Measurements from ENCODE around the gene MBP.

The MBP gene

DNA sequence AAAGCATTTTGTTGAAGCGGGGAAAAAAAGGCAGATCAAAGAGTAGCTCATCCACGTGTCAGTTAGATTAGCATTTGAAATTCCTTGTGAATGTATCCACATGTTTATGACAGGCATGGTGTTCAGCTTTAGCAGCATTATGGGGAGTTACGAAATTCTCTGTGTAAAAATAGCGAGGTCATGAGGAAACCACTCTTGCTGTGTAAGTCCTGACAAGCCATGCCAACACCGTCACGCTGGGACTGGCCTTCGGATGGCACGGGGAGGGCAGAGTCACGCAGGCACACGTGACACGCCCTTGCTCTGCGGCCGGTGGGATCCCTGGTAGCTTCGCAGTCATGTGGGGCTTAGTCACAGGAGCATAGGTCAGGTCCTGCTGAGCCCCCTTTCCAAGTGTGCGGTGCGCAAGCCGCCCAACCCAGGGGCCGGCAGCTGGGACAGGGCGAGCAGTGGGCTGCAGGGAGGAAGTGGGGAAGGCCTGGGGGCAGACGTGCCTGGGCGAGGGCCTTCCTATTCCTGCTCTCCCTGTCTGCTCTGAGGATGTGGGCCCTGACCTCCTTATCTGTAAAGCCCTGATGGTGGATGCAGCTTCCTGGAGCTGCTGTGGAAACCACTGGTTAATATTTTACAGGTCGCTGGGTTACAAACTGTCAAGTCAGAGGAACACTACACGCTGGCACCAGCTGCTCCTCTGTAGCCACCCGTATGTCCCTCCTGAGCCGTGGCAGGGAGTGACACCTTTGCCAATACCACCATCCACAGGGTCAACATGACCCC lies 18.0 kb downstream of the MBP start:
- TF ChIP-seq TCF12 (IDR thresholded peaks at IDR 0.05; ENCODE audit: low read depth) (no peak), YY1 (IDR thresholded peaks at IDR 0.05; ENCODE audit: low read depth) (no peak), ZBTB7A (IDR thresholded peaks at IDR 0.05; ENCODE audit: low read depth) (no peak), REST (IDR thresholded peaks at IDR 0.05; ENCODE audit: low read depth) (no peak), MAX (IDR thresholded peaks at IDR 0.05) (no peak), EGR1 (IDR thresholded peaks at IDR 0.05) (no peak), TEAD4 (IDR thresholded peaks at IDR 0.05) (no peak), CEBPB (IDR thresholded peaks at IDR 0.05) (no peak), CREB1 (IDR thresholded peaks at IDR 0.05; ENCODE audit: low read depth) (no peak), RAD21 (IDR thresholded peaks at IDR 0.05; ENCODE audit: low read depth) (no peak), NFIC (IDR thresholded peaks at IDR 0.05) (no peak), FOXM1 (IDR thresholded peaks at IDR 0.05; ENCODE audit: borderline replicate concordance, low read depth) (no peak), EP300 (IDR thresholded peaks at IDR 0.05; ENCODE audit: borderline replicate concordance) (no peak), TAF1 (IDR thresholded peaks at IDR 0.05; ENCODE audit: low read depth) (no peak)
- TF ChIP-seq, protein P1, sequence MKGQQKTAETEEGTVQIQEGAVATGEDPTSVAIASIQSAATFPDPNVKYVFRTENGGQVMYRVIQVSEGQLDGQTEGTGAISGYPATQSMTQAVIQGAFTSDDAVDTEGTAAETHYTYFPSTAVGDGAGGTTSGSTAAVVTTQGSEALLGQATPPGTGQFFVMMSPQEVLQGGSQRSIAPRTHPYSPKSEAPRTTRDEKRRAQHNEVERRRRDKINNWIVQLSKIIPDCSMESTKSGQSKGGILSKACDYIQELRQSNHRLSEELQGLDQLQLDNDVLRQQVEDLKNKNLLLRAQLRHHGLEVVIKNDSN (IDR thresholded peaks at IDR 0.05), result no peak

DNA sequence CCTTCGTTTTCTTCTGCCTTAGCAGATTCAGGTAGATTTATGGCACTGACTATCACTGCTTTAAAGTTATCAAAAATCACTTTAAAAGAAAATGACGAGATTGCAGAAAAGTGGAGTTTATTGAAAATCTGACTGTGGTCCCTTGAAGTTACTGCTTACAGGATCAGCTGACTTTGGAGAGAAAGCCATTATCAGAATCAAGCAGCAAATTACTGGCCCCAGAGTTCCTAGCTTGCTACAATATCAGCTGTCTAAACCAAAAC lies 18.5 kb downstream of the MBP start:
- TF ChIP-seq CREB1 (IDR thresholded peaks at IDR 0.05; ENCODE audit: low read depth) (no peak), MAX (IDR thresholded peaks at IDR 0.05) (no peak), CEBPB (IDR thresholded peaks at IDR 0.05) (no peak), RAD21 (IDR thresholded peaks at IDR 0.05; ENCODE audit: low read depth) (no peak), TEAD4 (IDR thresholded peaks at IDR 0.05) (no peak), ZBTB7A (IDR thresholded peaks at IDR 0.05; ENCODE audit: low read depth) (no peak), YY1 (IDR thresholded peaks at IDR 0.05; ENCODE audit: low read depth) (no peak), EP300 (IDR thresholded peaks at IDR 0.05; ENCODE audit: borderline replicate concordance) (no peak), TAF1 (IDR thresholded peaks at IDR 0.05; ENCODE audit: low read depth) (no peak)
- TF ChIP-seq, protein P1 (IDR thresholded peaks at IDR 0.05), result no peak

DNA sequence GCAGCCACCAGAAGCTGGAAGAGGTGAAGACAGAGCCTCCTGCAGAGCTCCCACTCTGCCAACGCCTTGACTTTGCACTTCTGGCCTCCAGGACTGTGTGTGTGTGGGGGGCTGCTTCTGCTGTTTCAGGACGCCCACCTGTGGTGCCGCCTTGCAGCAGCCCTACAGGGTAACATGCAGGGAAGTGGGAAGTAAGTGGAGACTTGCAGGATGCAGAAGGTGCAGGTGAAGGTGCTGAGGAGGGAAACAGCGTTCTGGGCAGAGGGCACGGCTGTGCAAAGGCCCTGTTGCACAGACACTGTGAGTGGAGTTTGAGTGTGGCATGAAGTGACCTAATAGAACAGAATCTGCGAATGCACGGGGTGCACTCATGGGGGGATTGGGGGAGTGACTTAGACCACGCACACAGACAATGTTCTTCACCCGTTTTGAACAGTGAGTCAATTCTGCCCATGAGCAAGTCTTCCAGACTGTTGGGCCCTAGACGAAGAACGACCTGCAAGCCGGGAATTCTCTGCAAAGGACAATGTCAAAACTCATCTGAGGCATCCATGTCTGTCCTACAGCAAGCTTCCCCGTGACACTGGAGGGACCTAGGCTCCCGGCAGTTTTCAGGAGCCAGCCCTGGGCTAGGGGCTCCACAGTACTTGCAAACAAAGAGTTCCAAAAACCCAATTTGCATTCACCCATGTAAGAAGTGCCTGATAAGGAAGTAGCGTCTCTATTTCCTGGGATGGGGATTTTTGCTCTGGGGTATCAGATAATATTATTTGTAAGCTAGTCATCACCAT lies 19.0 kb downstream of the MBP start:
- TF ChIP-seq RAD21 (IDR thresholded peaks at IDR 0.05; ENCODE audit: low read depth), result no peak
- no peak for TF ChIP-seq CEBPB (IDR thresholded peaks at IDR 0.05)
- TF ChIP-seq YY1 (IDR thresholded peaks at IDR 0.05; ENCODE audit: low read depth), result no peak
- TF ChIP-seq NFIC (IDR thresholded peaks at IDR 0.05), result no peak
- TF ChIP-seq REST (IDR thresholded peaks at IDR 0.05; ENCODE audit: low read depth), result no peak
- TF ChIP-seq TAF1 (IDR thresholded peaks at IDR 0.05; ENCODE audit: low read depth), result no peak
- TF ChIP-seq, protein P1 (IDR thresholded peaks at IDR 0.05), result no peak
- no peak for TF ChIP-seq ZBTB7A (IDR thresholded peaks at IDR 0.05; ENCODE audit: low read depth)
- TF ChIP-seq TEAD4 (IDR thresholded peaks at IDR 0.05), result no peak
- TF ChIP-seq EP300 (IDR thresholded peaks at IDR 0.05; ENCODE audit: borderline replicate concordance), result no peak
- TF ChIP-seq EGR1 (IDR thresholded peaks at IDR 0.05), result no peak
- TF ChIP-seq TCF12 (IDR thresholded peaks at IDR 0.05; ENCODE audit: low read depth), result no peak
- TF ChIP-seq FOXM1 (IDR thresholded peaks at IDR 0.05; ENCODE audit: borderline replicate concordance, low read depth), result no peak
- TF ChIP-seq MAX (IDR thresholded peaks at IDR 0.05), result no peak
- no peak for TF ChIP-seq CREB1 (IDR thresholded peaks at IDR 0.05; ENCODE audit: low read depth)

DNA sequence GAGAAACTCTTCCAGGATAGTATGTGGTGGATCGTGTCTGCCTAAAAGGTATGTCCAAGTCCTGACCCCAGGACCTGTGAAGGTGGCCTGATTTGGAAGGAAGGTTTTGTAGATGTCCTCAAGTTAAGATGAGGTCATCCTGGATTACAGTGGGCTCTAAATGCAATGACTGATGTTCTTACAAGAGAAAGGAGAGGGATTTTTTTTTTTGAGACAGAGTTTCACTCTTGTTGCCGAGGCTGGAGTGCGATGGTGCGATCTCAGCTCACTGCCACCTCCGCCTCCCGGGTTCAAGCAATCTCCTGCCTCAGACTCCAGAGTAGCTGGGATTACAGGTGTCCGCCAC lies 19.9 kb downstream of the MBP start:
- TF ChIP-seq, protein P1 (IDR thresholded peaks at IDR 0.05), result no peak
- no peak for TF ChIP-seq RAD21 (IDR thresholded peaks at IDR 0.05; ENCODE audit: low read depth)
- no peak for TF ChIP-seq CREB1 (IDR thresholded peaks at IDR 0.05; ENCODE audit: low read depth)
- TF ChIP-seq FOXM1 (IDR thresholded peaks at IDR 0.05; ENCODE audit: borderline replicate concordance, low read depth), result no peak
- TF ChIP-seq TCF12 (IDR thresholded peaks at IDR 0.05; ENCODE audit: low read depth), result no peak
- TF ChIP-seq EP300 (IDR thresholded peaks at IDR 0.05; ENCODE audit: borderline replicate concordance), result no peak
- TF ChIP-seq REST (IDR thresholded peaks at IDR 0.05; ENCODE audit: low read depth), result no peak
- no peak for TF ChIP-seq TAF1 (IDR thresholded peaks at IDR 0.05; ENCODE audit: low read depth)
- no peak for TF ChIP-seq TEAD4 (IDR thresholded peaks at IDR 0.05)
- TF ChIP-seq CEBPB (IDR thresholded peaks at IDR 0.05), result no peak
- no peak for TF ChIP-seq YY1 (IDR thresholded peaks at IDR 0.05; ENCODE audit: low read depth)
- no peak for TF ChIP-seq MAX (IDR thresholded peaks at IDR 0.05)
